HEK293 (cell line): ENCODE results near the gene OPN1SW.

Experiments used
- CTCF ChIA-PET: fragments of 350-600 bp; formaldehyde crosslinking; extraction: SDS; loops from one replicate; lab custom pipeline; 2021; ENCODE audit warnings: antibody characterized with exemption; lab: Yijun Ruan, JAX
- POLR2A ChIA-PET: fragments of 300-600 bp; formaldehyde crosslinking; extraction: SDS; loops from one replicate; lab custom pipeline; 2020; ENCODE audit warnings: antibody characterized with exemption, inconsistent platforms; lab: Yijun Ruan, JAX
- H3K27ac ChIP-seq: fragments of 200-500 bp; sonication (Bioruptor generic); 2 replicates; pipeline ENCODE4 v1.5.1; 2014; ENCODE audit warnings: low read depth, low read length, control low read depth, inconsistent platforms; ENCODE audit errors: extremely low read depth
- H3K36me3 ChIP-seq, 2 experiments: fragments of 200-500 bp in 1 of 2; sonication (Bioruptor generic) in 1 of 2; 1 replicate in 1 of 2; 2 replicates in 1 of 2; pipeline ENCODE4 v1.5.1; 2014 to 2017; ENCODE audit warnings: inconsistent platforms in 2 of 2, low read length in 2 of 2; ENCODE audit not compliant: control insufficient read depth in 2 of 2, insufficient read depth in 1 of 2
- H3K4me1 ChIP-seq: fragments of 200-500 bp; sonication (Bioruptor generic); 2 replicates; pipeline ENCODE4 v1.5.1; 2014; ENCODE audit warnings: mild to moderate bottlenecking, low read length, inconsistent platforms; ENCODE audit not compliant: control insufficient read depth, insufficient read depth
- H3K4me3 ChIP-seq: 2 replicates; pipeline ENCODE4 v1.5.1; 2011; ENCODE audit warnings: low read depth, mild to moderate bottlenecking, control low read depth, low read length, moderate library complexity
- H3K9me3 ChIP-seq: fragments of 200-500 bp; sonication (Bioruptor generic); 2 replicates; pipeline ENCODE4 v1.5.1; 2014; ENCODE audit warnings: low read depth, low read length, inconsistent platforms; ENCODE audit not compliant: control insufficient read depth, insufficient read depth
- KLF9 ChIP-seq: fragments of 450-650 bp; formaldehyde crosslinking; IDR thresholded peaks from 2 replicates; pipeline ENCODE4 v1.5.1; 2016; ENCODE audit warnings: missing biosample characterization, missing genetic modification characterization, low read depth
- SETDB1 ChIP-seq: IDR thresholded peaks from one replicate; pipeline ENCODE4 v1.6.1; 2017; ENCODE audit warnings: mild to moderate bottlenecking, low read length, moderate library complexity, mixed read lengths; ENCODE audit not compliant: insufficient read length
- ZBTB21 ChIP-seq: fragments of 450-650 bp; formaldehyde crosslinking; IDR thresholded peaks from 2 replicates; pipeline ENCODE4 v1.5.1; 2017; ENCODE audit warnings: missing biosample characterization, missing genetic modification characterization
- ZFP3 ChIP-seq: fragments of 450-650 bp; formaldehyde crosslinking; IDR thresholded peaks from 2 replicates; pipeline ENCODE4 v1.5.1; 2016; ENCODE audit warnings: low read depth, missing biosample characterization, missing genetic modification characterization
- ZNF121 ChIP-seq: fragments of 450-650 bp; formaldehyde crosslinking; IDR thresholded peaks from 2 replicates; pipeline ENCODE4 v1.5.1; 2016; ENCODE audit warnings: missing biosample characterization, missing genetic modification characterization
- ZNF341 ChIP-seq: fragments of 450-650 bp; formaldehyde crosslinking; IDR thresholded peaks from 2 replicates; pipeline ENCODE4; 2016; ENCODE audit warnings: low read depth, missing biosample characterization, missing genetic modification characterization
- ZNF544 ChIP-seq: fragments of 450-650 bp; formaldehyde crosslinking; IDR thresholded peaks from 2 replicates; pipeline ENCODE4 v1.5.0; 2017; ENCODE audit warnings: missing biosample characterization, missing genetic modification characterization
- ZNF610 ChIP-seq: fragments of 450-650 bp; formaldehyde crosslinking; IDR thresholded peaks from 2 replicates; pipeline ENCODE4 v1.5.1; 2016; ENCODE audit warnings: missing biosample characterization, missing genetic modification characterization, borderline replicate concordance
- ZNF658 ChIP-seq: fragments of 450-650 bp; formaldehyde crosslinking; IDR thresholded peaks from 2 replicates; pipeline ENCODE4; 2016; ENCODE audit warnings: missing biosample characterization, missing genetic modification characterization
- ZNF747 ChIP-seq: fragments of 450-650 bp; formaldehyde crosslinking; IDR thresholded peaks from 2 replicates; pipeline ENCODE4 v1.5.1; 2016; ENCODE audit warnings: missing biosample characterization, missing genetic modification characterization
- TF ChIP-seq, protein P1 (sequence below): fragments of 450-650 bp; formaldehyde crosslinking; IDR thresholded peaks from 2 replicates; pipeline ENCODE4 v1.5.1; 2016; ENCODE audit warnings: missing biosample characterization, missing genetic modification characterization
- TF ChIP-seq, protein P2 (sequence below): fragments of 450-650 bp; formaldehyde crosslinking; IDR thresholded peaks from 2 replicates; pipeline ENCODE4 v1.5.1; 2016; ENCODE audit warnings: missing biosample characterization, missing genetic modification characterization
- TF ChIP-seq, protein P3 (sequence below): fragments of 450-650 bp; formaldehyde crosslinking; IDR thresholded peaks from 2 replicates; pipeline ENCODE4 v1.5.1; 2016; ENCODE audit warnings: missing biosample characterization, missing genetic modification characterization
- TF ChIP-seq, protein P4 (sequence below): fragments of 450-650 bp; formaldehyde crosslinking; IDR thresholded peaks from 2 replicates; pipeline ENCODE4 v1.5.1; 2016; ENCODE audit warnings: missing biosample characterization, missing genetic modification characterization

The OPN1SW gene

DNA sequence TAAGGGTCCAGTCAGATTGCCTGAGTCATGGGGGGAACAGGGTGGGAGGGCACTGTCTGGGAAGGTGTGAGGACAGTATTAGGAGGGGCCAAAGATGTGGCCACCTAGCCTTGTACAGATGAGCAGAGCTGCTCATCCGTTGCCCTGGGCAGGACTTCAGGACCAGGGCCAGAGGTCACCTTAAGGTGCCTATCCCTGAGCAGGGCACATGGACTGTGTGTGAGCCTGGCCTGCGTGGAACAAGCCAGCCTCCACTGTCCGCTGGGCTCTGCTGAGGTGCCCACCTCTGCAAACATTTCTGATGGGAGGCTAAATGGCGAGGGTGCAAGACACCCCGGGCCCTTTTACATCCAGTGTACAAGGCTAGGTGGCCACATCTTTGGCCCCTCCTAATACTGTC lies 3.4 kb upstream of the OPN1SW start:
- CTCF ChIA-PET = interaction anchor here (0.6 kb wide), 1 partner anchor 193 kb away, joined by 5 read pairs; no protein-coding TSS in a partner anchor
- Histone ChIP-seq H3K9me3 (no peaks in the 10 kb centered on the region), H3K4me1 (no peaks in the 10 kb centered on the region), H3K27ac (no peak overlapping the region), H3K36me3 (peaks cover 0 to 7% of the 10 kb centered on the region in 2 experiments; a peak in 1 of 3 replicates), H3K4me3 (no peak overlapping the region)
- TF ChIP-seq, protein P1, sequence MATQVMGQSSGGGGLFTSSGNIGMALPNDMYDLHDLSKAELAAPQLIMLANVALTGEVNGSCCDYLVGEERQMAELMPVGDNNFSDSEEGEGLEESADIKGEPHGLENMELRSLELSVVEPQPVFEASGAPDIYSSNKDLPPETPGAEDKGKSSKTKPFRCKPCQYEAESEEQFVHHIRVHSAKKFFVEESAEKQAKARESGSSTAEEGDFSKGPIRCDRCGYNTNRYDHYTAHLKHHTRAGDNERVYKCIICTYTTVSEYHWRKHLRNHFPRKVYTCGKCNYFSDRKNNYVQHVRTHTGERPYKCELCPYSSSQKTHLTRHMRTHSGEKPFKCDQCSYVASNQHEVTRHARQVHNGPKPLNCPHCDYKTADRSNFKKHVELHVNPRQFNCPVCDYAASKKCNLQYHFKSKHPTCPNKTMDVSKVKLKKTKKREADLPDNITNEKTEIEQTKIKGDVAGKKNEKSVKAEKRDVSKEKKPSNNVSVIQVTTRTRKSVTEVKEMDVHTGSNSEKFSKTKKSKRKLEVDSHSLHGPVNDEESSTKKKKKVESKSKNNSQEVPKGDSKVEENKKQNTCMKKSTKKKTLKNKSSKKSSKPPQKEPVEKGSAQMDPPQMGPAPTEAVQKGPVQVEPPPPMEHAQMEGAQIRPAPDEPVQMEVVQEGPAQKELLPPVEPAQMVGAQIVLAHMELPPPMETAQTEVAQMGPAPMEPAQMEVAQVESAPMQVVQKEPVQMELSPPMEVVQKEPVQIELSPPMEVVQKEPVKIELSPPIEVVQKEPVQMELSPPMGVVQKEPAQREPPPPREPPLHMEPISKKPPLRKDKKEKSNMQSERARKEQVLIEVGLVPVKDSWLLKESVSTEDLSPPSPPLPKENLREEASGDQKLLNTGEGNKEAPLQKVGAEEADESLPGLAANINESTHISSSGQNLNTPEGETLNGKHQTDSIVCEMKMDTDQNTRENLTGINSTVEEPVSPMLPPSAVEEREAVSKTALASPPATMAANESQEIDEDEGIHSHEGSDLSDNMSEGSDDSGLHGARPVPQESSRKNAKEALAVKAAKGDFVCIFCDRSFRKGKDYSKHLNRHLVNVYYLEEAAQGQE (tag by site-specific recombination) = peak; percentile 45; the same call in 1 of the 2 replicates
- TF ChIP-seq ZBTB21 (tag by site-specific recombination) = no peak
- POLR2A ChIA-PET = no interaction called here

DNA sequence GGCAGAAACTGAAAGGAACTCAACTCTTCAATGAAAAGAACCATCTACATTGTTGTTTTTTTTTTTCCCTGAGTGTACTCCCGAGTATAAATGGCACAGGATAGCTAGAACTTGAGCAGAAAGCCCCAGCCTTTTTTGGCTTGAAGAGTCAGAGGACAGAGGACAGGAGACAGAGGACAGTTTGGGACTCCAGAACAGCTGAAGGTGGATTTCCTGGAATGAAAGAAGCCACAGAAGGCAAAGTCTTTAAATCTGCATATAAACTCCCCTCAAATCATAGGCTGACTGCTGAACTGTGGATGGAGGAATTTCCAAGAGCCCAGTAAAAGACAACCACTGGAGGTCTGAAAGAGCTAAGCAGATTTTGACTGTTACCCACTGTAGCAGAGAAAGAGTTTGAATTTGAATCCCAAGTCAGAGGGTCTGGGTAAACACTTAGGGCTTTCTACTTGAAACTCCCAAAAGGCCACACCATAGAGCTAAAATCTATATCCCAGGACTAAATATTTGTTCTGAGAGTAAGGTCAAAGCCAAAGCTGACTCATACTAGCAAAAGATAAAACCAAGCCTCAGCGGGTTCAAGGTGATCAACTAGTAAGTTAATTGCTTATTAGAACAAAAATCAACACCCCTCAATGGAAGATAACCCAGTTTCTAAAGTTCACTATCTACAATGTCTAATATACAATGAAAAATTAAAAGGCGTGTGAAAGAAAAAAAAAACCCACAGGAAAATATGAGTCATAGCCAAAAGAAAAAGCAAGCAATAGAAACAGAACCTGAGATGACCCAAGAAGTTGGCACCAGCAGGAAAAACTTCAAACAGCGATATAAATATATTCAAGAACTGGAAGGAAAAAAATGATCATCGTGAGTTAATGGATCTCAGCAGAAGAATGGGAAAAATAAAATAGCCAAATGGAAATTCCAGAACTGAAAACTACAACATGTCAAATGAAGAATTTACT lies 1.8 kb upstream of the OPN1SW start:
- no peak overlapping the region for H3K27ac ChIP-seq
- POLR2A ChIA-PET = no interaction called here
- CTCF ChIA-PET = interaction anchor here (0.6 to 1.8 kb wide), 3 partner anchors 52 to 106 kb away, joined by 3 to 6 read pairs (median 3); no protein-coding TSS in a partner anchor

More for the DNA sequence above, 1.8 kb upstream of the OPN1SW start:
- TF ChIP-seq, protein P2, sequence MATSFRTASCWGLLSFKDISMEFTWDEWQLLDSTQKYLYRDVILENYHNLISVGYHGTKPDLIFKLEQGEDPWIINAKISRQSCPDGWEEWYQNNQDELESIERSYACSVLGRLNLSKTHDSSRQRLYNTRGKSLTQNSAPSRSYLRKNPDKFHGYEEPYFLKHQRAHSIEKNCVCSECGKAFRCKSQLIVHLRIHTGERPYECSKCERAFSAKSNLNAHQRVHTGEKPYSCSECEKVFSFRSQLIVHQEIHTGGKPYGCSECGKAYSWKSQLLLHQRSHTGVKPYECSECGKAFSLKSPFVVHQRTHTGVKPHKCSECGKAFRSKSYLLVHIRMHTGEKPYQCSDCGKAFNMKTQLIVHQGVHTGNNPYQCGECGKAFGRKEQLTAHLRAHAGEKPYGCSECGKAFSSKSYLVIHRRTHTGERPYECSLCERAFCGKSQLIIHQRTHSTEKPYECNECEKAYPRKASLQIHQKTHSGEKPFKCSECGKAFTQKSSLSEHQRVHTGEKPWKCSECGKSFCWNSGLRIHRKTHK (tag by site-specific recombination) = 0 out of 2 replicates have a peak, but pooled peaks have one; percentile 29
- no peak for TF ChIP-seq ZFP3 (tag by site-specific recombination)
- TF ChIP-seq, protein P3, sequence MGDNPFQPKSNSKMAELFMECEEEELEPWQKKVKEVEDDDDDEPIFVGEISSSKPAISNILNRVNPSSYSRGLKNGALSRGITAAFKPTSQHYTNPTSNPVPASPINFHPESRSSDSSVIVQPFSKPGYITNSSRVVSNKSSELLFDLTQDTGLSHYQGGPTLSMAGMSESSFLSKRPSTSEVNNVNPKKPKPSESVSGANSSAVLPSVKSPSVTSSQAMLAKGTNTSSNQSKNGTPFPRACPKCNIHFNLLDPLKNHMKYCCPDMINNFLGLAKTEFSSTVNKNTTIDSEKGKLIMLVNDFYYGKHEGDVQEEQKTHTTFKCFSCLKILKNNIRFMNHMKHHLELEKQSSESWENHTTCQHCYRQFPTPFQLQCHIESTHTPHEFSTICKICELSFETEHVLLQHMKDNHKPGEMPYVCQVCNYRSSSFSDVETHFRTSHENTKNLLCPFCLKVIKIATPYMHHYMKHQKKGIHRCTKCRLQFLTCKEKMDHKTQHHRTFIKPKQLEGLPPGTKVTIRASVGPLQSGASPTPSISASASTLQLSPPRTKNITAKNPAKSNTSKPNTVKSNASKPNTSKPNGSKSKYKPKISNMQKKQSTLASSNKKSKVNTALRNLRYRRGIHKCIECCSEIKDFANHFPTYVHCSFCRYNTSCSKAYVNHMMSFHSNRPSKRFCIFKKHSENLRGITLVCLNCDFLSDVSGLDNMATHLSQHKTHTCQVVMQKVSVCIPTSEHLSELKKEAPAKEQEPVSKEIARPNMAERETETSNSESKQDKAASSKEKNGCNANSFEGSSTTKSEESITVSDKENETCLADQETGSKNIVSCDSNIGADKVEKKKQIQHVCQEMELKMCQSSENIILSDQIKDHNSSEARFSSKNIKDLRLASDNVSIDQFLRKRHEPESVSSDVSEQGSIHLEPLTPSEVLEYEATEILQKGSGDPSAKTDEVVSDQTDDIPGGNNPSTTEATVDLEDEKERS (tag by site-specific recombination) = peak; percentile 86; the same call in 1 of the 2 replicates
- no peak for TF ChIP-seq ZNF121 (tag by site-specific recombination)
- TF ChIP-seq ZNF544 (tag by site-specific recombination) = no peak
- no peak for TF ChIP-seq KLF9 (tag by site-specific recombination)
- TF ChIP-seq ZNF341 (tag by site-specific recombination) = no peak
- TF ChIP-seq, protein P4, sequence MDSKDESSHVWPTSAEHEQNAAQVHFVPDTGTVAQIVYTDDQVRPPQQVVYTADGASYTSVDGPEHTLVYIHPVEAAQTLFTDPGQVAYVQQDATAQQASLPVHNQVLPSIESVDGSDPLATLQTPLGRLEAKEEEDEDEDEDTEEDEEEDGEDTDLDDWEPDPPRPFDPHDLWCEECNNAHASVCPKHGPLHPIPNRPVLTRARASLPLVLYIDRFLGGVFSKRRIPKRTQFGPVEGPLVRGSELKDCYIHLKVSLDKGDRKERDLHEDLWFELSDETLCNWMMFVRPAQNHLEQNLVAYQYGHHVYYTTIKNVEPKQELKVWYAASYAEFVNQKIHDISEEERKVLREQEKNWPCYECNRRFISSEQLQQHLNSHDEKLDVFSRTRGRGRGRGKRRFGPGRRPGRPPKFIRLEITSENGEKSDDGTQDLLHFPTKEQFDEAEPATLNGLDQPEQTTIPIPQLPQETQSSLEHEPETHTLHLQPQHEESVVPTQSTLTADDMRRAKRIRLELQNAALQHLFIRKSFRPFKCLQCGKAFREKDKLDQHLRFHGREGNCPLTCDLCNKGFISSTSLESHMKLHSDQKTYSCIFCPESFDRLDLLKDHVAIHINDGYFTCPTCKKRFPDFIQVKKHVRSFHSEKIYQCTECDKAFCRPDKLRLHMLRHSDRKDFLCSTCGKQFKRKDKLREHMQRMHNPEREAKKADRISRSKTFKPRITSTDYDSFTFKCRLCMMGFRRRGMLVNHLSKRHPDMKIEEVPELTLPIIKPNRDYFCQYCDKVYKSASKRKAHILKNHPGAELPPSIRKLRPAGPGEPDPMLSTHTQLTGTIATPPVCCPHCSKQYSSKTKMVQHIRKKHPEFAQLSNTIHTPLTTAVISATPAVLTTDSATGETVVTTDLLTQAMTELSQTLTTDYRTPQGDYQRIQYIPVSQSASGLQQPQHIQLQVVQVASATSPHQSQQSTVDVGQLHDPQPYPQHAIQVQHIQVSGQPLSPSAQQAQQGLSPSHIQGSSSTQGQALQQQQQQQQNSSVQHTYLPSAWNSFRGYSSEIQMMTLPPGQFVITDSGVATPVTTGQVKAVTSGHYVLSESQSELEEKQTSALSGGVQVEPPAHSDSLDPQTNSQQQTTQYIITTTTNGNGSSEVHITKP (tag by site-specific recombination) = no peak
- no peak for TF ChIP-seq ZNF747
- no peak for TF ChIP-seq ZNF610
- TF ChIP-seq SETDB1 = peak; percentile 76
- TF ChIP-seq ZNF658 = no peak
- TF ChIP-seq, all 188 proteins: peak for 3
- H3K4me3 ChIP-seq = no peak overlapping the region
- no peaks in the 10 kb centered on the region for H3K4me1 ChIP-seq
- H3K9me3 ChIP-seq = no peaks in the 10 kb centered on the region
- H3K36me3 ChIP-seq = peaks cover 0 to 18% of the 10 kb centered on the region in 2 experiments; a peak in 1 of 3 replicates
